ENCODE data around the gene CD96. TPM values are rescaled to one million over a fixed set of nuclear protein-coding genes. Genes with fewer than 3 reads are reported as not detected.

The CD96 gene
- total RNA-seq, 1 experiment from 2014 or later: not detected

- Histone ChIP-seq H3K18ac (ENCODE audit: insufficient read length, low read depth, low read length) (no peak overlapping the region), H2AFZ (ENCODE audit: low read length) (no peak overlapping the region), H3K27ac (ENCODE audit: insufficient read length, low read depth, low read length) (no peak overlapping the region), H2BK5ac (ENCODE audit: insufficient read length, low read length) (no peak overlapping the region), H2BK20ac (ENCODE audit: low read depth, low read length, poor library complexity, severe bottlenecking) (no peak overlapping the region), H3K79me2 (ENCODE audit: insufficient read depth, low read length) (no peaks in the 10 kb centered on the region), H3K4me1 (ENCODE audit: insufficient read depth, low read length) (no peaks in the 10 kb centered on the region), H3K9ac (ENCODE audit: extremely low read depth, insufficient read length, low read length) (no peak overlapping the region), H3K23ac (ENCODE audit: insufficient read length, low read depth, low read length) (no peak overlapping the region), H3K56ac (ENCODE audit: insufficient read length, low read depth, low read length) (no peak overlapping the region), H3K27me3 (ENCODE audit: insufficient read depth, low read length) (no peaks in the 10 kb centered on the region), H3K4ac (ENCODE audit: low read depth, low read length) (no peak overlapping the region), H2BK12ac (ENCODE audit: insufficient read length, low read depth, low read length) (no peak overlapping the region), H3T11ph (ENCODE audit: low read length) (no peak overlapping the region), H2AK5ac (ENCODE audit: insufficient read length, low read length) (no peak overlapping the region), H3K14ac (ENCODE audit: insufficient read depth, low read length) (no peak overlapping the region), H3K79me1 (ENCODE audit: insufficient read depth, low read depth, low read length, poor library complexity, severe bottlenecking) (no peaks in the 10 kb centered on the region), H3K9me3 (ENCODE audit: control insufficient read depth, low read depth, low read length) (no peaks in the 10 kb centered on the region), H4K20me1 (ENCODE audit: control insufficient read depth, insufficient read depth, insufficient read length) (no peaks in the 10 kb centered on the region), H3K4me2 (ENCODE audit: insufficient read depth, insufficient read length, low read length) (no peak overlapping the region), H4K8ac (replicated peaks; ENCODE audit: insufficient read length, low read depth, low read length) (no peak overlapping the region), H4K5ac (ENCODE audit: insufficient read length, low read depth, low read length) (no peak overlapping the region), H3K23me2 (ENCODE audit: insufficient read length, low read depth, low read length, poor library complexity, severe bottlenecking) (no peaks in the 10 kb centered on the region), H2BK15ac (ENCODE audit: low read depth, low read length) (no peak overlapping the region), H2BK120ac (ENCODE audit: low read depth, low read length, poor library complexity, severe bottlenecking) (no peak overlapping the region), H4K91ac (ENCODE audit: insufficient read length, low read depth, low read length) (no peak overlapping the region)
- no peak overlapping the region for H3K4me3 Mint-ChIP-seq
- no peak for TF ChIP-seq CTCF (conservative IDR thresholded peaks at IDR 0.05)
- H3K27ac Mint-ChIP-seq: no peak overlapping the region
- no peaks in the 10 kb centered on the region for H3K4me1 Mint-ChIP-seq
- no peak for DNase-seq
- no peaks in the 10 kb centered on the region for H3K27me3 Mint-ChIP-seq (ENCODE audit: low read depth)
- WGBS (ENCODE audit: extremely low coverage, insufficient read length, low lambda C conversion rate): no CpG with 5 or more reads among the region's 1 CpG
- H3K36me3 Mint-ChIP-seq (ENCODE audit: insufficient read depth in 1 of 3, low read depth in 3 of 3): peaks cover 0 to 14% (median 7%) of the 10 kb centered on the region in 3 experiments; a peak in 5 of 7 replicates
- H3K9me3 Mint-ChIP-seq: peaks cover 13 to 23% of the 10 kb centered on the region in 2 experiments
These were observed 43.2 kb downstream of the CD96 start for GRCh38 chr3:111585217-111585616.
